ENCODE measurements around the gene GPR160.

- TF ChIP-seq POLR2A (IDR thresholded peaks at IDR 0.05) (no peak), EP300 (IDR thresholded peaks at IDR 0.05) (no peak)
These were observed 2.6 kb downstream of the GPR160 start for GRCh38 chr3:170040418-170040817.
